GM19193 (cell line): Measurements from ENCODE around the gene NPVF.

ENCODE experiments used
- POLR2A ChIP-seq: IDR thresholded peaks from 4 replicates; pipeline ENCODE4 v1.6.1; 2011; ENCODE audit not compliant: insufficient read depth, insufficient read length; ENCODE audit errors: extremely low read depth

The NPVF gene

GRCh38 chr7:25207887-25208286 is 20.4 kb downstream of the NPVF start:
- TF ChIP-seq POLR2A, result no peak

GRCh38 chr7:25206765-25207164 is 21.5 kb downstream of the NPVF start:
- no peak for TF ChIP-seq POLR2A

GRCh38 chr7:25196132-25196896 is 32.0 kb downstream of the NPVF start:
- no peak for TF ChIP-seq POLR2A

GRCh38 chr7:25194036-25194435 is 34.2 kb downstream of the NPVF start:
- no peak for TF ChIP-seq POLR2A

GRCh38 chr7:25192043-25192442 is 36.2 kb downstream of the NPVF start:
- no peak for TF ChIP-seq POLR2A

- no peak for TF ChIP-seq POLR2A
Measured at GRCh38 chr7:25189197-25189596, 39.1 kb downstream of the NPVF start.

- TF ChIP-seq POLR2A, result no peak
Measured at GRCh38 chr7:25187932-25188331, 40.4 kb downstream of the NPVF start.

- no peak for TF ChIP-seq POLR2A
Measured at GRCh38 chr7:25186436-25186835, 41.9 kb downstream of the NPVF start.

GRCh38 chr7:25181532-25181931 is 46.8 kb downstream of the NPVF start:
- TF ChIP-seq POLR2A, result no peak

- no peak for TF ChIP-seq POLR2A
Measured at GRCh38 chr7:25180946-25181345, 47.3 kb downstream of the NPVF start.

- no peak for TF ChIP-seq POLR2A
Measured at GRCh38 chr7:25180592-25180923, 47.7 kb downstream of the NPVF start.

GRCh38 chr7:25179771-25180591 is 48.3 kb downstream of the NPVF start:
- TF ChIP-seq POLR2A, result peak; percentile 88

GRCh38 chr7:25179325-25179724 is 49.0 kb downstream of the NPVF start:
- no peak for TF ChIP-seq POLR2A
